ENCODE data around the gene NAALADL2. TPM values are rescaled to one million over a fixed set of nuclear protein-coding genes. Genes with fewer than 3 reads are reported as not detected.
"Not testable (repeated sequence)": the region's sequence is repeated elsewhere in the genome, so short reads cannot be mapped to it uniquely, and the experiment has no call there.

The NAALADL2 gene
- total and polyA plus RNA-seq, 8 donors = 0.76 to 15.4 (median 7.9) TPM

DNA sequence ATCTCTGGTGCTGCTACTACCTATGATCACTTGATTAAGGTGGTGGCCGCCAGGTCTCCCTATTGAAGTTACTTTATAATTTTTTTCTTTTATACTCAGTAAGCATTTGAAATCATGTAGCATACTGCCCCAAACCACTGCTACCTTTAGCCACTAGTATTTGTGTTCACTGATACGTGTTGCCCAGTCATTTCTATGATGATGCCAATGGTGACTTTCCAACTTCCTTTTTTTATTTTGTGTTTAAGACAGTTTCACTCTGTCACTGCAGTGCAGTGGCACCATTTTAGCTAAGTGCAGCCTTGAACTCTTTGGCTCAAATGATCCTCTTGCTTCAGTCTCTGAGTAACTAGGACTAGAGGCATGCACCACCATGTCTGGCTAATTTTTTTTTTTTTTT, 598.2 kb downstream of the NAALADL2 start:
- Histone ChIP-seq H3K36me3 (no peaks in the 10 kb centered on the region), H3K4me3 (no peak overlapping the region), H3K27me3 (no peaks in the 10 kb centered on the region), H3K9me3 (no peaks in the 10 kb centered on the region), H3K27ac (no peak overlapping the region), H3K4me1 (no peaks in the 10 kb centered on the region)
- ATAC-seq (no peak), DNase-seq (no peak), FAIRE-seq (no peak)
- 70 to 81% methylated on average over 2 of the region's 2 CpGs for WGBS, 2 donors
- TF ChIP-seq, protein P1, sequence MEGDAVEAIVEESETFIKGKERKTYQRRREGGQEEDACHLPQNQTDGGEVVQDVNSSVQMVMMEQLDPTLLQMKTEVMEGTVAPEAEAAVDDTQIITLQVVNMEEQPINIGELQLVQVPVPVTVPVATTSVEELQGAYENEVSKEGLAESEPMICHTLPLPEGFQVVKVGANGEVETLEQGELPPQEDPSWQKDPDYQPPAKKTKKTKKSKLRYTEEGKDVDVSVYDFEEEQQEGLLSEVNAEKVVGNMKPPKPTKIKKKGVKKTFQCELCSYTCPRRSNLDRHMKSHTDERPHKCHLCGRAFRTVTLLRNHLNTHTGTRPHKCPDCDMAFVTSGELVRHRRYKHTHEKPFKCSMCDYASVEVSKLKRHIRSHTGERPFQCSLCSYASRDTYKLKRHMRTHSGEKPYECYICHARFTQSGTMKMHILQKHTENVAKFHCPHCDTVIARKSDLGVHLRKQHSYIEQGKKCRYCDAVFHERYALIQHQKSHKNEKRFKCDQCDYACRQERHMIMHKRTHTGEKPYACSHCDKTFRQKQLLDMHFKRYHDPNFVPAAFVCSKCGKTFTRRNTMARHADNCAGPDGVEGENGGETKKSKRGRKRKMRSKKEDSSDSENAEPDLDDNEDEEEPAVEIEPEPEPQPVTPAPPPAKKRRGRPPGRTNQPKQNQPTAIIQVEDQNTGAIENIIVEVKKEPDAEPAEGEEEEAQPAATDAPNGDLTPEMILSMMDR (IDR thresholded peaks at IDR 0.05) = no peak
- intact Hi-C loops (cut with DNase I) = no loop called here

DNA sequence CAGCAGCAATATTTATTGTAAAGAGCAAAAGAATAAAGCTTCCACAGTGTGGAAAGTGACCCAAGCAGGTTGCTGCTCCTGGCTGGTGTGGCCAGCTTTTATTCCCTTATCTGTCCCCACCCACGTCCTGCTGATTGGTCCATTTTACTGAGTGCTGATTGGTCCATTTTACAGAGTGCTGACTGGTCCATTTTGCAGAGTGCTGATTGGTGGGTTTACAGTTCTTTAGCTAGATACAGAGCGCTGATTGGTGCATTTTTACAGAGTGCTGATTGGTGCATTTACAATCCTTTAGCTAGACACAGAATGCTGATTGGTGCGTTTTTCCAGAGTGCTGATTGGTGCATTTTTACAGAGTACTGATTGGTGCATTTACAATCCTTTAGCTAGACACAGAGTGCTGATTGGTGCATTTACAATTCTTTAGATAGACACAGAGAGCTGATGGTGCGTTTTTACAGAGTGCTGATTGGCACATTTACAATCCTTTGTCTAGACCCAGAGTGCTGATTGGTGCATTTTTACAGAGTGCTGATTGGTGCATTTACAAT, 601.8 kb downstream of the NAALADL2 start:
- H3K4me1 ChIP-seq; DNase-seq; ATAC-seq; H3K36me3 ChIP-seq; FAIRE-seq; H3K27me3 ChIP-seq; H3K4me3 ChIP-seq; H3K27ac ChIP-seq; H3K9me3 ChIP-seq; intact Hi-C loops (cut with DNase I): not testable (repeated sequence)
- 72 to 85% methylated on average over 4 of the region's 4 CpGs for WGBS, 2 donors

DNA sequence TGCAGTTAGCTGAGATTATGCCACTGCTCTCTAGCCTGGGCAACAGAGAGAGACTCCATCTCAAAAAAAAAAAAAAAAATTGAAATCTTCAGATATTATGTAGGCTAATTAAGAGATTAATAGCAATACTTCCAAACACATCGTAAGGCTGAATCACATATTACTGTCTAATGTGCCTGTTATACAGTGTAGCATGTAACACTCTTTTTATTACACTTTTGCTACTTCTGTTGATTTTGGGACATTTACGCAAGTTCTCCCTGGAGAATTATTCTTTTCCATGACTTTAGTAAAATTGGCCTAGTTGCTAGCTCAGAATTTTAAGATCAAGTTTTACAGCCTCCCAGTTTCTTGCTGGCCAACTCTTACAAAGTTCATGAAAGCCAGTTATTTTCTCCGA, 605.2 kb downstream of the NAALADL2 start:
- no peaks in the 10 kb centered on the region for H3K36me3 ChIP-seq
- no peaks in the 10 kb centered on the region for H3K27me3 ChIP-seq
- FAIRE-seq = no peak
- WGBS, 2 donors = 83 to 95% methylated on average over 3 of the region's 3 CpGs
- DNase-seq = no peak
- H3K27ac ChIP-seq = no peak overlapping the region
- intact Hi-C loops (cut with DNase I) = no loop called here
- no peaks in the 10 kb centered on the region for H3K4me1 ChIP-seq
- TF ChIP-seq, protein P1 (IDR thresholded peaks at IDR 0.05) = no peak
- no peaks in the 10 kb centered on the region for H3K9me3 ChIP-seq
- no peak overlapping the region for H3K4me3 ChIP-seq
- no peak for ATAC-seq

DNA sequence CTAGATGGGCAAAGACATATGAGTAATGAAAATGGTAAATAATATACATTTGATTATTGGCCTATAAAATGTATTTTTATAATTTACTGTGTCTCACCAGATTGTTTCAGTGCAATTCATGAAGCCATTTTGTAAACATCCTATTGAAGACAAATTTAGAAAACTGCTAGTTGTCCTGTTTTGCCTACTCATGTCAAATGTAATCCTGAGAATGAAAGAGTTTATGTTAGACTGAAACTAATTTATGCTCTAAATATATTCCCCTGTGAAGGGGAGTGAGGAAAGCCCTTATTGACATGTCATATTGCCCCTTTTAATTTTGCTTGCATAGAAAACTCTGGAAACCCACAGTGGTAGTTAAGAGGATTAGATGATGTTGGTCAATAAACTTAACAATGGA, 610.0 kb downstream of the NAALADL2 start:
- TF ChIP-seq, protein P1 (IDR thresholded peaks at IDR 0.05) = no peak
- no peak for FAIRE-seq
- H3K27ac ChIP-seq = no peak overlapping the region
- ATAC-seq = no peak
- no peaks in the 10 kb centered on the region for H3K27me3 ChIP-seq
- no peaks in the 10 kb centered on the region for H3K4me1 ChIP-seq
- no peak for DNase-seq
- no peaks in the 10 kb centered on the region for H3K9me3 ChIP-seq
- H3K4me3 ChIP-seq = no peak overlapping the region
- no peaks in the 10 kb centered on the region for H3K36me3 ChIP-seq
- intact Hi-C loops (cut with DNase I) = no loop called here

DNA sequence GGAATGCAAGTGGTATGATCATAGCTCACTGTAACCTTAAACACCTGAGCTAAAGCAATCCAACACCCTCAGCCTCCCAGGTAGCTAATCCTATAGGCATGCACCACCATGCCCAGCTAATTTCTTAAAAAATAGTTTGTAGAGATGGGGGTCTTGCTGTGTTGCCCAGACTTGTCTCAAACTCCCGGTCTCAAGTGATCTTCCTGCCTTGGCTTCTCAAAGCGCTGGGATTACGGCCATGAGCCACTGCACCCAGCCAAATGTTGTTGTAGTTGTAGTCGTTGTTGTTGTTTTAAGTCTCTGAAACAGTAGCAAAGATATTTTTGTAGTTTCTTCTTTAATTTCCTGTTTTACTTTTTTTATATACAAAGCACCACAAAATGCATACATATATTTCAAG, 616.6 kb downstream of the NAALADL2 start:
- H3K27ac ChIP-seq = no peak overlapping the region
- ATAC-seq (no peak), FAIRE-seq (no peak), DNase-seq (no peak)
- no peaks in the 10 kb centered on the region for H3K4me1 ChIP-seq
- H3K36me3 ChIP-seq = no peaks in the 10 kb centered on the region
- intact Hi-C loops (cut with DNase I) = no loop called here
- WGBS, 2 donors = 85 to 89% methylated on average over 4 of the region's 4 CpGs
- TF ChIP-seq, protein P1 (IDR thresholded peaks at IDR 0.05) = no peak
- H3K9me3 ChIP-seq = no peaks in the 10 kb centered on the region
- no peaks in the 10 kb centered on the region for H3K27me3 ChIP-seq
- no peak overlapping the region for H3K4me3 ChIP-seq
